ENCODE results near the gene METTL13.

Gene METTL13

GRCh38 chr1:171816300-171816901 lies 34.9 kb downstream of the METTL13 start:
- Histone ChIP-seq H3K36me3 (replicated peaks; ENCODE audit: insufficient read depth, low read length) (no peaks in the 10 kb centered on the region), H3K27me3 (replicated peaks; ENCODE audit: insufficient read depth, low read length) (no peaks in the 10 kb centered on the region), H3K79me2 (ENCODE audit: low read length) (no peaks in the 10 kb centered on the region), H4K20me1 (ENCODE audit: insufficient read depth, low read length) (no peaks in the 10 kb centered on the region), H3K4me1 (ENCODE audit: low read length) (no peaks in the 10 kb centered on the region), H3K9me2 (replicated peaks; ENCODE audit: insufficient read depth, low read length) (no peaks in the 10 kb centered on the region), H2AFZ (ENCODE audit: low read length) (no peak overlapping the region), H3K9ac (ENCODE audit: low read length) (no peak overlapping the region), H3F3A (ENCODE audit: insufficient read depth, low read length) (no peaks in the 10 kb centered on the region), H3K9me3 (replicated peaks; ENCODE audit: insufficient read depth, low read length) (no peaks in the 10 kb centered on the region), H3K4me3 (ENCODE audit: low read length) (no peak overlapping the region), H3K27ac (ENCODE audit: low read length) (no peak overlapping the region), H3K4me2 (ENCODE audit: low read depth, low read length) (no peak overlapping the region)
- no peak for DNase-seq
- TF ChIP-seq EZH2phosphoT487 (IDR thresholded peaks at IDR 0.05; ENCODE audit: low read length) (no peak), EZH2 (optimal IDR thresholded peaks at IDR 0.05; ENCODE audit: low read depth, low read length) (no peak), CTCF (IDR thresholded peaks at IDR 0.05; ENCODE audit: low read length) (no peak)

GRCh38 chr1:171817511-171818265 lies 36.2 kb downstream of the METTL13 start:
- no peaks in the 10 kb centered on the region for H4K20me1 ChIP-seq (ENCODE audit: insufficient read depth, low read length)
- no peak overlapping the region for H3K4me2 ChIP-seq (ENCODE audit: low read depth, low read length)
- no peaks in the 10 kb centered on the region for H3K9me2 ChIP-seq (replicated peaks; ENCODE audit: insufficient read depth, low read length)
- H2AFZ ChIP-seq (ENCODE audit: low read length) = no peak overlapping the region
- H3F3A ChIP-seq (ENCODE audit: insufficient read depth, low read length) = no peaks in the 10 kb centered on the region
- TF ChIP-seq EZH2phosphoT487 (IDR thresholded peaks at IDR 0.05; ENCODE audit: low read length) (no peak), CTCF (IDR thresholded peaks at IDR 0.05; ENCODE audit: low read length) (no peak), EZH2 (optimal IDR thresholded peaks at IDR 0.05; ENCODE audit: low read depth, low read length) (no peak)
- no peaks in the 10 kb centered on the region for H3K79me2 ChIP-seq (ENCODE audit: low read length)
- DNase-seq = no peak
- H3K4me1 ChIP-seq (ENCODE audit: low read length) = no peaks in the 10 kb centered on the region
- no peaks in the 10 kb centered on the region for H3K36me3 ChIP-seq (replicated peaks; ENCODE audit: insufficient read depth, low read length)
- H3K27me3 ChIP-seq (replicated peaks; ENCODE audit: insufficient read depth, low read length) = no peaks in the 10 kb centered on the region
- no peak overlapping the region for H3K9ac ChIP-seq (ENCODE audit: low read length)
- H3K4me3 ChIP-seq (ENCODE audit: low read length) = no peak overlapping the region
- no peak overlapping the region for H3K27ac ChIP-seq (ENCODE audit: low read length)
- H3K9me3 ChIP-seq (replicated peaks; ENCODE audit: insufficient read depth, low read length) = no peaks in the 10 kb centered on the region

- Histone ChIP-seq H3K36me3 (replicated peaks; ENCODE audit: insufficient read depth, low read length) (no peaks in the 10 kb centered on the region), H3K4me2 (ENCODE audit: low read depth, low read length) (no peak overlapping the region), H3K4me3 (ENCODE audit: low read length) (no peak overlapping the region), H3K9me2 (replicated peaks; ENCODE audit: insufficient read depth, low read length) (no peaks in the 10 kb centered on the region), H3K79me2 (ENCODE audit: low read length) (no peaks in the 10 kb centered on the region), H3F3A (ENCODE audit: insufficient read depth, low read length) (no peaks in the 10 kb centered on the region), H3K27me3 (replicated peaks; ENCODE audit: insufficient read depth, low read length) (no peaks in the 10 kb centered on the region), H3K27ac (ENCODE audit: low read length) (no peak overlapping the region), H3K9me3 (replicated peaks; ENCODE audit: insufficient read depth, low read length) (no peaks in the 10 kb centered on the region), H4K20me1 (ENCODE audit: insufficient read depth, low read length) (no peaks in the 10 kb centered on the region), H3K9ac (ENCODE audit: low read length) (no peak overlapping the region), H2AFZ (ENCODE audit: low read length) (no peak overlapping the region), H3K4me1 (ENCODE audit: low read length) (no peaks in the 10 kb centered on the region)
- TF ChIP-seq CTCF (IDR thresholded peaks at IDR 0.05; ENCODE audit: low read length) (no peak), EZH2 (optimal IDR thresholded peaks at IDR 0.05; ENCODE audit: low read depth, low read length) (no peak), EZH2phosphoT487 (IDR thresholded peaks at IDR 0.05; ENCODE audit: low read length) (no peak)
- DNase-seq = no peak
Measured at GRCh38 chr1:171819946-171820345, 38.5 kb downstream of the METTL13 start.
